ENCODE results near the gene CDPF1.
"Not testable (repeated sequence)": the region's sequence is repeated elsewhere in the genome, so short reads cannot be mapped to it uniquely, and the experiment has no call there.

CDPF1 gene

GRCh38 chr22:46281866-46282678, 32.0 kb upstream of the CDPF1 start:
- DNase-seq (ENCODE audit: low spot score) = no peak

- DNase-seq (ENCODE audit: low spot score) = no peak
Observed at GRCh38 chr22:46280999-46281623, 31.0 kb upstream of the CDPF1 start.

- DNase-seq (ENCODE audit: low spot score) = no peak
Observed at GRCh38 chr22:46280063-46280817, 30.1 kb upstream of the CDPF1 start.

DNA sequence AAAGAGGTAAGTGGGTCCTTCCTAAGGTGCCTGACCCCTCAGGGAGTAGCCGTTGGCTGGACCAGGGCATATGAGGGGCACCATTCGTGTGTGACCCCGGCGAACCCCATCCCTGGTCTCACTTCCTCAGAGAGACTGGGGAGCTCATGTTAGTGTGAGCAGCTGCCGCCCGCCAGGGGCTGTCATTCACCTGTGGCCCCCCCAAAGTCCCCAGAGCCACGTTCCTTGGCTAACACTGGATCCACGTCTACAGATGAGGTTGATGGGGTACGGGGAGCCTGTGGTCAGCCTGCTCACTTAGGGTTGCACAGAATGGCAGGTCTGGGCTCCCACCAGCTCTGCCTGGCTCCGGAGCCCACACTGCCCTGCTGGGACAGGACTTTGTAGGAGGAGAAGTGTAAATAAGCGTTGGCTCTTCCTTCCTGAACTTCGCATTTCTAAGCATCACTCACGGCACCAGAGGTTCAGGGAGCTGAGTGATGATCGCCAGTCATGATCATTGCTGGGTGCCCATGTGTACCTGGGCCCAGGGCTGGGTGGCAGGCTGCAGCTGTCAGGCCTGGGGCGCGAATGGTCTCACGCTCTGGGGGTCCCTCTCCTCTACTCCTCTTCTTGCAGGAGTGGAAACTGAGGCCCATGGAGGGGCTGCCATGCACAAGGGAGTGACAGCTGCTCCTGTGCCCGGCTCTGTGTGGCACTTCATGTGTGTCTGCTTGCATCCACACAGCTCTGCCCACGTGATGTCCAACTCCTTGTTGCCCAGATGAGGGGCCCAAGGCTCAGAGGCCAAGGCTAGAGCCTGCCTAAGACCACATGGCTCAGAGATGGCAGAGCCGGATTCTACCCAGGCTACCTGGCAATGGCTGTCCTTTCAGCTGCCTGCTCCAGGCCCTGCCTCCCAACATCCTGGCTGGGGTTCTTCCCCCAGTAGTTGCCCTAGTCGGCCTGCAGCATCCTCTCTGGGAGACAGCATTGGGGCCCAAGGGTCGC, 28.9 kb upstream of the CDPF1 start:
- DNase-seq (ENCODE audit: low spot score) = no peak

DNA sequence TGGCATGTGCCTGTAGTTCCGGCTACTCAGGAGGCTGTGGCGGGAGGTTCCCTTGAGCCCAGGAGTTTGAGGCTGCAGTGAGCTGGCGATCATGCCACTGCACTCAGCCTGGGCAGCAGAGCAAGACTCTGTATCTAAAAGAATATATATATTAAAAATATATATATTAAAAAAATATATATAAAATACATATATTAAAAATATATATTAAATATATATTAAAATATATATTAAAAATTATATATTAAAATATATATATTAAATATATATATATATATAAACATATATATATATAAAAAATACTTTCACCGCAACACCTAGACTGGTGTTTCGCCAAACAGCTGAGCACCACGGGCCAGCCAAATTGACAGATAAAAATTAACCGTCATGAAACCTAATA, 26.5 kb upstream of the CDPF1 start:
- DNase-seq (ENCODE audit: low spot score) = no peak

DNA sequence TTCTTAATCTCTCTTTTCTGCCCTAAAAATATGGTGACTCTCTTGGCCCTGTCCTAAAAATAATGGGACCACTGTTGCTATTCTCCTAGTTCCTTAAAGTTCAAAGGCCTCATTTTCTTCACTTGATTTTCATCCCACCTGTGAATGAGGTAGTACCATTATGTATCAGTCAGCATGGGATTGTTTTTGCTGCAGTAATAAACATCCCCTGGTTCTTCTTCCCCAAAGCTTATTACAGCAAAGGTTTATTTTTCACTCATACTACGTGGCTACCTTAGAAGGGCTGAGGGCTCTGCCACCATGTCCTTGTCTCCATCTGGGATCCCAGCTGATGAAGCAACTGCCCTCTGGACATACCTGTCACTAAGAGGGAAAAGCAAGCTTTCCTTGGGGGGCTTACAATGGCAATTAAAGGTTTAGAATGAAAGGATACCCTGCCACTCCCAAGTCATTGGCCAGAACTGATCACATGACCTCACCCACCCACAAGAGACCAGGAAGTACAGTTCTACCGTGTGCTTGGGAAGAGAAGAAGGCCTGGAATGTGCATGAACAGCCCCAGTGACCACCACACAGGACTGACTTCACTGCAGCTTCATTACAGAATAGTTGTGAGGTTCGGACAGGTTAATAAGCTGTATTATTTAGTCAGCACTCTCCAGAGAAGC, 25.5 kb upstream of the CDPF1 start:
- DNase-seq (ENCODE audit: low spot score) = no peak

- no peak for DNase-seq (ENCODE audit: low spot score)
Observed at GRCh38 chr22:46274381-46274780, 24.3 kb upstream of the CDPF1 start.

DNA sequence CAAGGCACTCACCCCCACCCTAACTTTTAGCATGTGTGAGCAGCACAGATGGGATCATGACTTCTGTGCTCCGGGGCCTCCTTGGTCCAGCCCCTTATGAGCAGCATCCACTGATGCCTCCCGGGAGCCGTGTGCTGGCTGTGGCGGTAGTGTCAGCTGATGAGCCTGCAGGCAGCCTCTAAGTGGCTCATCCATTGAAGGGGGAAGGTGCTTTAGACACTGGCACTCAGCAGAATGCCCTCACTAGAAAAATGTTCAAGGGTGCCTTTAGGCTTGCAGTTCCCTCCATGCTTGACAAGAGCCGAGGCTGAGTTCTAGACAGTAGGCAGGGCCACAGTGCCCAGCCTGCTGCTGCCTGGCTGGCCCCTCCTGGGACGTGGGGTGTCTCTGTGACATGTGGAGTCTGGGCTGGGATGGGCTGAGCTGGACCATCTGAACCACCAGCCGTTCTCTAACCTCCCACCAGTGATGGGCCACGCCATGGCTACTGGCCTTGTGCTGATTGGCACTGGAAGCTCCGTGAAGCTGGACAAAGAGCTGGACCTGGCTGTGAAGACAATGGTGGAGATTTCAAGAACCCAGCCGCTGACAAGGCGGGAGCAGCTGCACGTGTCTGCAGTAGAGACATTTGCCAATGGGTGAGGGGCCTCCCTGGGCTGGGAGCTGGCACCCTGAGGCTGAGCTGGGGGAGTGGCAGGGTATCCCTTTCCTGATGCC, 23.5 kb upstream of the CDPF1 start:
- DNase-seq (ENCODE audit: low spot score) = no peak

GRCh38 chr22:46272762-46273431, 22.8 kb upstream of the CDPF1 start:
- no peak for DNase-seq (ENCODE audit: low spot score)

DNA sequence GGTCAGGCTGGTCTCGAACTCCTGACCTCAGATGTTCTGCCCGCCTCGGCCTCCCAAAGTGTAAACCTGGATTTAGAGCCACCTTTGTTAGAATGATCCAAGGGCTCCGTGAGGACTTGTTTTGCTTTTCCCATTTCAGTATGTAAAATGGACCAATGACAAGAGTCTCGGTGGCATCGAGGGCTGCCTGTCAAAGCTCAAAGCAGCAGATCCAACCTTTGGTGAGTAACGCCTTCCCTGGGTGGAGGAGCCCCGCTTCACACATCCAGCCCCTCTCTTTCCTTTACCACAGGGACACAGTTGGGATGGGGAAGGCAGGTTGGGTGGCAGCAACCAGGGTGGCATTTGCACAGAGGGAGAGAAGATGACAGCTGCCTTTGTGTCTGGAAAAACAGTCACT, 22.1 kb upstream of the CDPF1 start:
- no peak for DNase-seq (ENCODE audit: low spot score)

DNA sequence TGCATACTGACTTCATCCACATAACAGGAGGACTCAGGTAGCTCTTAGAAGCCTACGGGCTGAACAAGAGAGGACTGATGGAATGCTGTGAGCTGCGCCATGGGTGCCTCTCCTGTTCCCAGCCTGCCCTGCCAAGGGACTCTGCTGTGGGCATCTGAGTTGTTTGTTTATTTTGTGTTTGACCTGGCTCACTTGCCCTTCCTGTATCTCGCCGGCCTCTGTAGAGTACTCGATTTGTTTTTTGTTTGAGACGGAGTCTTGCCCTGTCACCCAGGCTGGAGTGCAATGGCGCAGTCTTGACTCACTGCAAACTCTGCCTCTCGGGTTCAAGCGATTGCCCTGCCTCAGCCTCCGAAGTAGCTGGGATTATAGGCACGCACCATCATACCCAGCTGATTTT, 19.5 kb upstream of the CDPF1 start:
- no peak for DNase-seq (ENCODE audit: low spot score)

- DNase-seq (ENCODE audit: low spot score) = peak; percentile 94
Observed at GRCh38 chr22:46267431-46268279, 17.6 kb upstream of the CDPF1 start, which contains the start of gene TTC38. Gene TTC38 (plus strand): TSS chr22:46268008. CDS start chr22:46268040, 32 bp downstream.

DNA sequence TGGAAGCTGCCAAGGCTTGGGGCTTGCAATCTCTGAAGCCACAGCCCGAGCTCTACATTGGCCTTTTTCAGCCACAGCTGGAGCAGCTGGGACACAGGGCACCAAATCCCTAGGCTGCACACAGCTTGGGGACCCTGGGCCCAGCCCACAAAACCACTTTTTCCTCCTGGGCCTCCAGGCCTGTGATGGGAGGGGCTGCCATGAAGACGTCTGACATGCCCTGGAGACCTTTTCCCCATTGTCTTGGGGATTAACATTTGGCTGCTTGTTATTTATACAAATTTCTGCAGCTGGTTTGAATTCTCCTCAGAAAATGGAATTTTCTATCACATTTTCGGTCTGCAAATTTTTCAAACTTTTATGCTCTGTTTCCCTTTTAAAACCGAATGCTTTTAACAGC, 15.5 kb upstream of the CDPF1 start:
- not testable (repeated sequence) for DNase-seq (ENCODE audit: low spot score)

- DNase-seq (ENCODE audit: low spot score) = peak; percentile 50
Observed at GRCh38 chr22:46264520-46264919, 14.4 kb upstream of the CDPF1 start.

DNA sequence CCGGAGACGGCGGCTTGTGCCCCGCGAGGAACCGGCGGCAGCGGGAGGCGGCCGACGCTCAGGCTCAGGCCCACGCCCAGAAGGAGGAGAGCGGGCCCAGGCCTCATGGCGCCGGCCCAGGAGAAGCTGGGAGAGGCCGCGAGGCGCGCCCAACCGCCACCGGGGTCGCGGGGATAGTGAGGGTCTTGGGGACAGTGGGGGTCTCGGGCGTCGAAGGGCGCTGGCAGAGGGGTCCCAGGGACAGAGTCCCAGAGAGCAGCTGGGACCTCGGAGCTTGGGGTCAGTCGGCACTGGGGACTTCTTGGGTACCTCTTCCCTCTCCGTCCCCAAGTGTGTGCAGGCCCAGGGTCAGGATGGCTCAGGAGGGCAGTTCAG, 13.1 kb upstream of the CDPF1 start, which contains the start of gene PKDREJ:
Gene PKDREJ, minus strand, starts transcription at position 128 of the 375 bp plus-strand sequence. Its CDS starts 21 bp downstream, at position 107.
- no peak for DNase-seq (ENCODE audit: low spot score)

GRCh38 chr22:46262449-46263215, 12.5 kb upstream of the CDPF1 start:
- no peak for DNase-seq (ENCODE audit: low spot score)

DNA sequence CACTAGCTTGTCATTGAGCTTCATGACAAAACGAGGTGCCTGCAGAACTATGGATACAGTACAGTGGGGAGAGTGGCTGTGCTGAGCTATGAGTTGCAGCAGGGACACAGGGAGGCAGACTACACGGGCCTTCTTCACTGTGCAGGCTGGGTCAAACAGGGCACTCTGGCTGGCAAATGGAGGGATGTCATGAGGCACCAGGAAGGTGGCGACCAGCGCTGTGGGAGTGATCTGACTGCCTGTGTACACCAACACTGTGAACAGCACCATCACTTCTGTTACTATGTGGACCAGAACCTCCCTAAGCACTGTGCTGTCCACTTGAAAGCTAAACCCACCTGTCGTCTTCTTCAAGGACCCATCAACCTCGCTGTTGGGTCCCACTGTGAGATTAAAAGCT, 9.9 kb upstream of the CDPF1 start:
- no peak for DNase-seq (ENCODE audit: low spot score)

DNA sequence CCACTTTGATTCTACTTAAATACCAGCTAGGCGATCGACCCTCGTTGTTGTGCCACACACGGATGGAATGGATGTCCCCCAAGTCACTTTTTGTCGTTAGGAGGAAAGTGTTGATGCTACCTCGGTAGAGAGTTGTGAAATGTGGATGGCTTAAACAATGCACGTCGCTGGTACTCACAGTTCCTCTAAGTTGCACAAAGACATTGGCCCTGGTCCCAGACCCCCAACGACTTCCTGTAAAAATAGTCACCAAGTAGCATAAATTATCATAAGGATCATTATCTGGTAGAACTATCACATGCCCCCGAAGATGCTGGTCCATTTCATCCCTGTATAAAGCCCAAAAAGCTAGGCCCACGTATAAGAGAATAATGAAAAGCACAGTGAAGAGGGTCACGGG, 9.3 kb upstream of the CDPF1 start:
- no peak for DNase-seq (ENCODE audit: low spot score)
